Left forelimb (tissue), 1 donor: ENCODE results near the gene S100A9.
"Not testable (repeated sequence)": the region's sequence is repeated elsewhere in the genome, so short reads cannot be mapped to it uniquely, and the experiment has no call there.

Source experiments
- DNase-seq: peaks from one replicate; pipeline ENCODE4 v3.0.0-alpha.2; 2018; ENCODE audit warnings: low spot score

The S100A9 gene

DNA sequence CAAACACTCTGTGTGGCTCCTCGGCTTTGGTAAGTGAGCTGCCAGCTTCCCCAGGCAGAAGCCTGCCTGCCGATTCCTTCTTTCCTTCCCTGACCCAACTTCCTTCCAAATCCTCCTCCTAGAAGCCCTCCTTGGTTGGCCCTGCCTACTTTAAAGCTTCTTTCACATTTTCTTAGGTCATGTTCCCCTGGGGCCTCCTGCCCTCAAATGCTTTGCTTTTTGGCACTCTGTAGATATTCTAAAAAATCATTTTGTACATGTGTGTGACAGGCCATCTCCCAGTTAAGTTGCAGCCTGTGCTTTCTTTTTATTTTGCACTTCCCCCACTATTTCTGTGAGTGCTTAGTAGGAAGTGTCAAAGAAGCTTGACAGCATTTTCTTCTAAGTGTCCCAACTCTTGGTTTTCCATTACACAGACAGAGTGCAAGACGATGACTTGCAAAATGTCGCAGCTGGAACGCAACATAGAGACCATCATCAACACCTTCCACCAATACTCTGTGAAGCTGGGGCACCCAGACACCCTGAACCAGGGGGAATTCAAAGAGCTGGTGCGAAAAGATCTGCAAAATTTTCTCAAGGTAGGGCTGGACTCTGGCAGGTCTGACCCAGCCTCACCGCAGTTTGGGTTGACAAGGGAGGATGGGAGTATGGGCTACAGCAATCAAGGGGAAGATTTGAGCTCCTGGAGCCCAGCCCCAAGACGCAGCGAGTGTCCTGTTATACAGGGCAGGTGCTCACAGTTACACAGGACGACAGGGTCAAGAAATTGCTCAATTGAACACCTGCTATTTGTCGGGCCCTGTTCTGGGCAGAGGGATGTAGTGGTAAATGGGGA lies at the start of gene S100A9:
Gene S100A9 (plus strand): TSS at position 2 of the 838 bp plus-strand sequence. CDS start 430 bp downstream, at position 432.
- no peak for DNase-seq

DNA sequence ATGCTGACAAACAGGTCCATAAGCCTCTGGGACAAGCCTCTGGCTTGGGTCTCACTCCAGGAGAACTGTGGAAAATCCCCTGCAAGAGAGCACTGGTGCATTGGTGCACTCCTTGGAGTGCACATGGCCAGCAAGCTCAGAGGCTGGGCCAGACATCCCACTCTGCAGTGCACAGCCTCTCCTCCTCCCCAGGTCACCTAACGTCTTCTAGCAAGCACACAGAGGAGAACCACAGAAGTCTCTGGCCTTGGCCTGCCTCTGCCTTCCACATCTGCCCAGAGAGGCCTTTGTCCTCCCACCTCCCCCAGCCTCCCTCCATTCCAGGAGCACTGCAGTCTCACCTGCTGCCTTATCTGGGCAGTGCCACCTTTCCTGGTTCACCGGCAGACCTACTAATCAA lies 49.1 kb upstream of the S100A9 start:
- no peak for DNase-seq

GRCh38 chr1:153309441-153309840 lies 48.2 kb upstream of the S100A9 start:
- no peak for DNase-seq

DNA sequence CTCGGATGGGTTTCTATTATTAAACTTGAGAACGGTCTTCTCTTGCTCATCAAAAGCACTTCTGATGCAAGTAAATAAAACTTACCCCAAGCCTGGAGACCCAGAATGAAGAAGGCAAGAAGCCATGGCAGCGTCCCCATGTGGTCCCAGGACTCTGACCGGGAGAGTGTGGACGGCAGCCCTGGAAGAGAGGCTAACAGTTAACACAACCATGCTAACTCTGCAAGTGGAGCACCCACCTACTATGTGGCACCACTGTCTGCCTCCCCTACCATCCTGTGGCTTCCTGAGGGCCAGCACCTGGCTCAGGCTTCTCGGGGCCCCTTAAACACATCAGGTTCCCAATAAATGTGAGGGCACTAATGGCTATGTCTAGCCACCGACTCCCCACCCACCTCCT lies 47.1 kb upstream of the S100A9 start:
- no peak for DNase-seq

- no peak for DNase-seq
These were observed 45.0 kb upstream of the S100A9 start, which contains the start of gene PGLYRP3 for GRCh38 chr1:153312570-153313186. TSS of gene PGLYRP3 (minus strand) at chr1:153312952. CDS start at chr1:153310665, 2,287 bp downstream.

GRCh38 chr1:153313288-153313687 lies 44.4 kb upstream of the S100A9 start:
- DNase-seq: no peak

- DNase-seq: not testable (repeated sequence)
These were observed 43.3 kb upstream of the S100A9 start for GRCh38 chr1:153314388-153314787.

GRCh38 chr1:153316013-153316412 lies 41.6 kb upstream of the S100A9 start:
- not testable (repeated sequence) for DNase-seq

DNA sequence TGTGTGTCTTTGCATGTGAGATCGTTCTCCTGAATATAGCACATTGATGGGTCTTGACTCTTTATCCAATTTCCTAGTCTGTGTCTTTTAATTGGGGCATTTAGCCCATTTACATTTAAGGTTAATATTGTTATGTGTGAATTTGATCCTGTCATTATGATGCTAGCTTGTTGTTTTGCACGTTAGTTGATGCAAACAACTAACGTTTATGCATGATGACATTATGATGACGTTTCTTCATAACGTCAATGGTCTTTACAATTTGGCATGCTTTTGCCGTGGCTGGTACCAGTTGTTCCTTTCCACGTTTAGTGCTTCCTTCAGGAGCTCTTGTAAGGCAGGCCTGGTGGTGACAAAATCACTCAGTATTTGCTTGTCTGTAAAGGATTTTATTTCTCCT lies 39.5 kb upstream of the S100A9 start:
- not testable (repeated sequence) for DNase-seq

DNA sequence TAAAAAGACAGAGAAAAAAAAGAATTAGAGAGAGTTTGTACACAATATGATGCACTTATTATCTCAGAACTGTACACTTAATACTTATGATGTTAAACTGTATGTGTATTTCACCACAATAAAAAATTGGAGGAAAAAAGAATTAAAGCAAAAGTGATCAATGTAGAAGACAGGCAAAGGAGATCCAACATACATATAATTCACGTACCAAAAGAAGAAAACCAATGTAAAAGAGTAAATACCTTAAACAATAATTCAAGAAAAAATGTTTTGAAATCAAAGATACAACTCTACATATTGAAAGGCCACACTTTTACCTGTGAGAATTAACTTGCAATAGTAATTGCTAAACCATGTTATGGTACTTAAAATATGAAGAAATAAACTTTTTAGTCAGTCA lies 35.1 kb upstream of the S100A9 start:
- no peak for DNase-seq

GRCh38 chr1:153324912-153325311 lies 32.7 kb upstream of the S100A9 start:
- no peak for DNase-seq

DNA sequence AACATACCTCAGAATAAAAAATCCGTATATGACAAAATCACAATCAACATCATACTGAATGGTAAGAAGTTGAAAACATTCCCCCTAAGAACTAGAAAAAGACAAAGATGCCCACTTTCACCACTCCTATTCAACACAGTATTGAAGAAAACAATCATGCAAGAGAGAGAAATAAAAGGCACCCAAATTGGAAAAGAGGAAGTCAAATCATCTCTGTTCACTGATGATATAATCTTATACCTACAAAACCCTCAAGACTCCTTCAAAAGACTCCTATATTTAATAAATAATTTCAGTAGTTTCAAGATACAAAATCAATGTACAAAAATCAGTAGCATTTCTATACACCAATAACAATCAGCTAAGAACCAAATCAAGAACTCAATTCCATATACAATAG lies 23.8 kb upstream of the S100A9 start:
- DNase-seq: no peak

- no peak for DNase-seq
These were observed 21.0 kb upstream of the S100A9 start for GRCh38 chr1:153336650-153337049.

- DNase-seq: no peak
These were observed 19.4 kb upstream of the S100A9 start for GRCh38 chr1:153337980-153338853.

DNA sequence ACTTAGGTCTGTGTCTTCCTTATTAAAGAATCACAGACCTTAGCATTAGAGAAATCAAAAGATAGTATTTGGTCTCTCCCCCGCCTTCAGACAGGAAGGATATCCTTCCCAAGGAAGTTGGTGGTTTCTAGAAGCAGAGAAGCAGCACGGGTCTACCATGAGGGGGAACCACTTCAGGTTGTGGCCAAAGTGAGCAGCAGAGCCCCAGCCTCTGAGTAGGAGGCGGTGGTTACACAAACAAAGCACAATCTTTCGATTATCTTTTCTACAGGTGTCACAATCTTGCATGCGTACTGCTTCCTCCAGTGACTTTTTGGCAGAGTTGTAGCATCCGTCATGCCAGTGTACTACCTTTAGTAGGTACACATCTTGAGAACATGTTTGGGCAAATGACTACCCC lies 17.9 kb upstream of the S100A9 start:
- DNase-seq: no peak

DNA sequence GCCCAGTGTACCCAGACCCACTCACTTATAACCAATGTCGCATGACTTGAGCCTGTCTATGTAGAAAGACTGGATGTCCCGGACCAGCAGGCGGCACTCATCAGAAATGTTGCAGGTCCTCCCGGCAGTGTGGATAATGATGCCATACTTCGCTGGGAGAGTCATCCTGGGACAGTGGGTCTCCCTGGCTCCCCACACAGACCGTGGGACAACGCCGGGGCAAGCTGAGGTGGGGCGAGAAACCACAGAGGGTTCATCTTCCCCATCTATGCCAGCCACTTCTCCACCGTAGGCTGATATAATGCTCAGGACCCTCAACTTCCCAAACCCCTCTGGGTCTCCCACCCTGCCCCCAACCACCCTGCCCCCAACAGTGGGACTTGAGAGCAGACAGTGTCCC lies 17.3 kb upstream of the S100A9 start:
- DNase-seq: no peak

- no peak for DNase-seq
These were observed 16.2 kb upstream of the S100A9 start for GRCh38 chr1:153341431-153341934.

DNA sequence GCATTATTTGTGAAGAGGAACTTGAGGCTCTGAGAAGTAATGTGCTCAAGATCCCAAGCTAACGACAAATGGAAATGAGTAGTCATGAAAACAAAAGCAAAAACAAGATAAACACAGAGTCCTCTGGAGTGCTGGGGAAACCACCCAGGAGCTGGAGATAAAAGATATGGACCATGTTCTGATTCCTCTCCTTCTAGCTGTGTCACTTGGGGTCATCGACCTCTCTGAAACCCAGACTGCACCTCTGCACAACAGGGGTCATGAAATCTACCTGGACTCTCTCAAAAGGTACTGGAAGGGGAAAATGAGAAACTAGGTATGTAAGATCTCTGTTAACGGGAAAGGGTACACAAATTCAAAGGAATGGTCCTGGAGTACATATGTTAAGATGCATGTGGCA lies 15.5 kb upstream of the S100A9 start:
- DNase-seq: no peak

DNA sequence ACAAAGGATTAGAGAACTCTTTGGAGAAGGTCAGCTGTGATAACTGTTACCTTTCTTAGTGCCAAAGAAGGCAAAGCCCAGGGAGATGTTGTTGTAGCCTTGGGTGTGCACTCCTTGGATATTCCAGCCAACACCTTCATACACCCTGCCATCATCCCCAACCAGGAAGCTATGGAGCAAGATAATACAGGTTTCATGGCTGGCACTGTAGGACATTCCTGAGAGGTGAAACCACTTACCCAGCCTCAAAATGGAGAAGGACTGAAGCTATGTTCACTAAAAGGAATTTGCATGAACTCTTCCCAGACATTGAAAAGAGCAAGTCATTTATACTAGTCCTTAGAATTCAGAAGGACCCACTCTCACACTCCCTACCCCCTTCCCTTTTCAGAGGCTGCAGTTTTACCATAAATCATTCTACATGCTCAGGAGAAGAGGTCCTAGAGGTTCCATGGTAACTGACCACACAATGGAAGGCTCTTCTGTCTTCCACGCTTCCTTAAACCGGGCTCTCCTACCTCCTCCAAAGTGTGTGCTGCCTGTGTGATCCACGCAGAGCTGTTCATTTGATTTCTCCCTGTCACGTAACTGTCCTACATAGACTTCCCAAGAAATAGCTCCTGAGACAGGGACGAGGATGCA lies 14.5 kb upstream of the S100A9 start:
- DNase-seq: no peak

GRCh38 chr1:153343811-153344717 lies 13.6 kb upstream of the S100A9 start:
- no peak for DNase-seq

DNA sequence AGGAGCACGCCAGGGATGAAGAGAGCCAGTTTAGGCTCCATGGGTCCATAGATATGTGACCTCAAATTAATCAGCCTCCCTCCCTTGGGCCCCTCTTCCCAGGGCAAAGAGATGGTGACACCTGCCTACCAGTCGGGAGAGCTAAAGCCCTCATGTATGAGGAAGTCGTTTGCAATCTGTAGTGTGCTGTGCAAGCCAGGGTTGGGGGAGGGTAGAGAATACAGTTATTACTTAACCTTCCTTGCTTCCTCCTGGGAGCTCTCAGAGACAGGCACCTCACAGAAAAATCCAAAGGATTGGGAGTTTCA lies 13.0 kb upstream of the S100A9 start:
- DNase-seq: no peak
